Measurements from ENCODE around the gene SCN1B.

SCN1B gene

GRCh38 chr19:35089554-35089953, 59.3 kb downstream of the SCN1B start:
- TF ChIP-seq, protein P1, sequence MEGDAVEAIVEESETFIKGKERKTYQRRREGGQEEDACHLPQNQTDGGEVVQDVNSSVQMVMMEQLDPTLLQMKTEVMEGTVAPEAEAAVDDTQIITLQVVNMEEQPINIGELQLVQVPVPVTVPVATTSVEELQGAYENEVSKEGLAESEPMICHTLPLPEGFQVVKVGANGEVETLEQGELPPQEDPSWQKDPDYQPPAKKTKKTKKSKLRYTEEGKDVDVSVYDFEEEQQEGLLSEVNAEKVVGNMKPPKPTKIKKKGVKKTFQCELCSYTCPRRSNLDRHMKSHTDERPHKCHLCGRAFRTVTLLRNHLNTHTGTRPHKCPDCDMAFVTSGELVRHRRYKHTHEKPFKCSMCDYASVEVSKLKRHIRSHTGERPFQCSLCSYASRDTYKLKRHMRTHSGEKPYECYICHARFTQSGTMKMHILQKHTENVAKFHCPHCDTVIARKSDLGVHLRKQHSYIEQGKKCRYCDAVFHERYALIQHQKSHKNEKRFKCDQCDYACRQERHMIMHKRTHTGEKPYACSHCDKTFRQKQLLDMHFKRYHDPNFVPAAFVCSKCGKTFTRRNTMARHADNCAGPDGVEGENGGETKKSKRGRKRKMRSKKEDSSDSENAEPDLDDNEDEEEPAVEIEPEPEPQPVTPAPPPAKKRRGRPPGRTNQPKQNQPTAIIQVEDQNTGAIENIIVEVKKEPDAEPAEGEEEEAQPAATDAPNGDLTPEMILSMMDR (conservative IDR thresholded peaks at IDR 0.05), result no peak
- H3K27ac ChIP-seq, result no peak overlapping the region

Measured in VCaP (cell line).